Measurements from ENCODE around the gene ZFYVE27.

ZFYVE27 gene

GRCh38 chr10:97744405-97745035 lies 7.6 kb downstream of the ZFYVE27 start:
- DNase-seq (ENCODE audit: low read depth in 2 of 2) = no peak

GRCh38 chr10:97747573-97747972 lies 10.6 kb downstream of the ZFYVE27 start:
- no peak for DNase-seq (ENCODE audit: low read depth in 2 of 2)

GRCh38 chr10:97748116-97748515 lies 11.2 kb downstream of the ZFYVE27 start:
- no peak for DNase-seq (ENCODE audit: low read depth in 2 of 2)

GRCh38 chr10:97752956-97753355 lies 16.0 kb downstream of the ZFYVE27 start:
- no peak for DNase-seq (ENCODE audit: low read depth in 2 of 2)

- no peak for DNase-seq (ENCODE audit: low read depth in 2 of 2)
Measured at GRCh38 chr10:97754726-97755125, 17.8 kb downstream of the ZFYVE27 start.

GRCh38 chr10:97755718-97756117 lies 18.8 kb downstream of the ZFYVE27 start:
- DNase-seq (ENCODE audit: low read depth in 2 of 2) = no peak

GRCh38 chr10:97757471-97757870 lies 20.5 kb downstream of the ZFYVE27 start:
- no peak for DNase-seq (ENCODE audit: low read depth in 2 of 2)

GRCh38 chr10:97759158-97759887 lies 22.4 kb downstream of the ZFYVE27 start:
- DNase-seq (ENCODE audit: low read depth in 2 of 2) = peak in 1 of 2 donors; percentile 11

GRCh38 chr10:97759946-97760345 lies 23.0 kb downstream of the ZFYVE27 start:
- DNase-seq (ENCODE audit: low read depth in 2 of 2) = no peak

GRCh38 chr10:97760461-97761257 lies 23.7 kb downstream of the ZFYVE27 start:
- DNase-seq (ENCODE audit: low read depth in 2 of 2) = no peak

- no peak for DNase-seq (ENCODE audit: low read depth in 2 of 2)
Measured at GRCh38 chr10:97761331-97761865, 24.5 kb downstream of the ZFYVE27 start.

GRCh38 chr10:97762056-97762455 lies 25.1 kb downstream of the ZFYVE27 start:
- DNase-seq (ENCODE audit: low read depth in 2 of 2) = no peak

- DNase-seq (ENCODE audit: low read depth in 2 of 2) = no peak
Measured at GRCh38 chr10:97762816-97763215, 25.9 kb downstream of the ZFYVE27 start.

GRCh38 chr10:97763411-97763810 lies 26.5 kb downstream of the ZFYVE27 start:
- no peak for DNase-seq (ENCODE audit: low read depth in 2 of 2)

GRCh38 chr10:97763947-97764346 lies 27.0 kb downstream of the ZFYVE27 start:
- DNase-seq (ENCODE audit: low read depth in 2 of 2) = no peak

GRCh38 chr10:97764519-97764931 lies 27.6 kb downstream of the ZFYVE27 start:
- DNase-seq (ENCODE audit: low read depth in 2 of 2) = no peak

- no peak for DNase-seq (ENCODE audit: low read depth in 2 of 2)
Measured at GRCh38 chr10:97765201-97765600, 28.3 kb downstream of the ZFYVE27 start.

GRCh38 chr10:97766106-97766810 lies 29.3 kb downstream of the ZFYVE27 start:
- DNase-seq (ENCODE audit: low read depth in 2 of 2) = no peak

- no peak for DNase-seq (ENCODE audit: low read depth in 2 of 2)
Measured at GRCh38 chr10:97766996-97767924, 30.3 kb downstream of the ZFYVE27 start.
